Fibroblast of upper back skin (primary cell): ENCODE data around the gene WASL.
A peak's percentile ranks its signal among the peaks of the same experiment; 100 is the strongest.
"Not testable (repeated sequence)": the region's sequence is repeated elsewhere in the genome, so short reads cannot be mapped to it uniquely, and the experiment has no call there.

Experiments
- DNase-seq: peaks from one replicate; pipeline ENCODE4 v3.0.0-alpha.2; 2013

The WASL gene

GRCh38 chr7:123656544-123657303, 92.1 kb downstream of the WASL start:
- DNase-seq = no peak

- DNase-seq = no peak
Observed at GRCh38 chr7:123655614-123656013, 93.2 kb downstream of the WASL start, which contains the start of gene LMOD2. Gene LMOD2, plus strand, starts transcription at chr7:123655866. Its CDS starts 98 bp downstream, at chr7:123655964.

- no peak for DNase-seq
Observed at GRCh38 chr7:123653162-123653561, 95.6 kb downstream of the WASL start.

- DNase-seq = no peak
Observed at GRCh38 chr7:123652406-123652805, 96.4 kb downstream of the WASL start.

- no peak for DNase-seq
Observed at GRCh38 chr7:123650595-123650994, 98.2 kb downstream of the WASL start.

GRCh38 chr7:123649964-123650363, 98.8 kb downstream of the WASL start:
- no peak for DNase-seq

- DNase-seq = no peak
Observed at GRCh38 chr7:123647106-123647730, 101.6 kb downstream of the WASL start.

GRCh38 chr7:123645516-123645915, 103.3 kb downstream of the WASL start:
- DNase-seq = no peak

GRCh38 chr7:123643495-123644441, 105.0 kb downstream of the WASL start:
- DNase-seq = peak; percentile 72

GRCh38 chr7:123641901-123642300, 106.9 kb downstream of the WASL start:
- DNase-seq = no peak

GRCh38 chr7:123640583-123640982, 108.2 kb downstream of the WASL start:
- no peak for DNase-seq

GRCh38 chr7:123639631-123640030, 109.2 kb downstream of the WASL start:
- DNase-seq = no peak

- DNase-seq = no peak
Observed at GRCh38 chr7:123637878-123638277, 110.9 kb downstream of the WASL start.

- DNase-seq = no peak
Observed at GRCh38 chr7:123637203-123637602, 111.6 kb downstream of the WASL start.

- DNase-seq = peak; percentile 53
Observed at GRCh38 chr7:123635551-123636359, 113.0 kb downstream of the WASL start.

- DNase-seq = not testable (repeated sequence)
Observed at GRCh38 chr7:123634011-123634573, 114.7 kb downstream of the WASL start.

GRCh38 chr7:123633553-123633952, 115.2 kb downstream of the WASL start:
- peak; percentile 79 for DNase-seq

GRCh38 chr7:123632808-123633207, 116.0 kb downstream of the WASL start:
- DNase-seq = no peak
